Ectodermal cell (in vitro differentiated cells): ENCODE results near the gene PLEKHM3.

Source experiments
- H3K27ac ChIP-seq: 2 replicates; pipeline ENCODE4 v1.7.0; 2013; ENCODE audit warnings: mild to moderate bottlenecking, low read depth, low read length; ENCODE audit not compliant: insufficient read depth, poor library complexity, severe bottlenecking
- H3K27me3 ChIP-seq: 2 replicates; pipeline ENCODE4 v1.7.0; 2013; ENCODE audit warnings: mild to moderate bottlenecking, low read length; ENCODE audit not compliant: insufficient read depth, control insufficient read depth, poor library complexity, severe bottlenecking
- H3K36me3 ChIP-seq: one replicate; pipeline ENCODE4 v1.7.0; 2013; ENCODE audit warnings: low read length; ENCODE audit not compliant: control insufficient read depth, insufficient read depth
- H3K4me1 ChIP-seq: one replicate; pipeline ENCODE4 v1.7.0; 2013; ENCODE audit warnings: low read length; ENCODE audit not compliant: control insufficient read depth, insufficient read depth
- H3K4me3 ChIP-seq: 2 replicates; pipeline ENCODE4 v1.7.0; 2013; ENCODE audit warnings: low read depth, low read length, control low read depth; ENCODE audit not compliant: insufficient read depth
- H3K9me3 ChIP-seq: 2 replicates; pipeline ENCODE4 v1.7.0; 2013; ENCODE audit warnings: mild to moderate bottlenecking, low read length, moderate library complexity; ENCODE audit not compliant: control insufficient read depth
- WGBS, 2 experiments: methylation state at CpG; one replicate each; pipeline ENCODE4 v1.1.7; 2013; ENCODE audit warnings: missing lambda C conversion rate in 2 of 2; 5-methylcytosine and 5-hydroxymethylcytosine counted together

PLEKHM3 gene

DNA sequence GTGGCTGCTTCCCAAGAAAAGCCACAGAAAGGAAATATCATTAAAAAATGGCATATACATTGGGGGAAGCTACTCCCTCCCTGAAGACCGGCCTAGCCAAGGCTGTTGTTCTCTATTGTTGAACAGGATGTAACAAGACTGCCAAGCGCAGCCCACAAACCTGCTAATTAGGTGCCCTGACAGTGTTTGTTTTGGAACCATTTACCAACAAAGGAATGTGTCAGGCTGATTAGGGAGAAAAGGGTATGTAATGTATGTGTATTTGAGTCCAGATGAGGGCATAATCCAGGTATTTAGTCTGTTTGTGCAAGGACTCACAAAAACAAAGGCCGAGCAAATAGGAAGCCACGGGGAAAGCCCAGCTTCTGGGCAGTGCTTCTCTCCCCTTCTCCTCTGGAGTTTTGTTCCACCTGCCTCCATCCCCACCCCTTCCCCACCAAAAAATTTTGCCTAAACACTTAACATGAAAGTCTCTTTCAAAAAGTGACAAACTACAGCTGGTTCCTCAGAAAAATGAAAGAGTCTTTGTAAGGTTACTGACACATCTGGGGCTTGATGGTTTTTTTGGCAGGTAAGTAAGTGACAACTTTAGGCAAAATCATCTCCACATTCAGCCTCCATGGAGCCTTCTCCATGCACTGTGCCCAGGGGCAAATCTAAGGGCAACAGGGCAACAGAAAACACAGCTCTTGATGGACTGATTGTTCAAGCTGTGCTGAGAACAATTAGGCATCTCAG is 177.4 kb downstream of the PLEKHM3 start:
- Histone ChIP-seq H3K27me3 (no peaks in the 10 kb centered on the region), H3K4me1 (peaks cover 16% of the 10 kb centered on the region), H3K9me3 (no peaks in the 10 kb centered on the region), H3K36me3 (no peaks in the 10 kb centered on the region), H3K27ac (no peak overlapping the region), H3K4me3 (no peak overlapping the region)
- WGBS, 2 experiments: 71 to 72% methylated on average over 4 of the region's 4 CpGs

- no peak overlapping the region for H3K27ac ChIP-seq
- H3K27me3 ChIP-seq: no peaks in the 10 kb centered on the region
- WGBS, 2 experiments: 80 to 85% methylated on average over 3 of the region's 3 CpGs
- peaks cover 16% of the 10 kb centered on the region for H3K4me1 ChIP-seq
- H3K36me3 ChIP-seq: no peaks in the 10 kb centered on the region
- no peak overlapping the region for H3K4me3 ChIP-seq
- no peaks in the 10 kb centered on the region for H3K9me3 ChIP-seq
These were observed 178.1 kb downstream of the PLEKHM3 start for GRCh38 chr2:207847098-207847806.

DNA sequence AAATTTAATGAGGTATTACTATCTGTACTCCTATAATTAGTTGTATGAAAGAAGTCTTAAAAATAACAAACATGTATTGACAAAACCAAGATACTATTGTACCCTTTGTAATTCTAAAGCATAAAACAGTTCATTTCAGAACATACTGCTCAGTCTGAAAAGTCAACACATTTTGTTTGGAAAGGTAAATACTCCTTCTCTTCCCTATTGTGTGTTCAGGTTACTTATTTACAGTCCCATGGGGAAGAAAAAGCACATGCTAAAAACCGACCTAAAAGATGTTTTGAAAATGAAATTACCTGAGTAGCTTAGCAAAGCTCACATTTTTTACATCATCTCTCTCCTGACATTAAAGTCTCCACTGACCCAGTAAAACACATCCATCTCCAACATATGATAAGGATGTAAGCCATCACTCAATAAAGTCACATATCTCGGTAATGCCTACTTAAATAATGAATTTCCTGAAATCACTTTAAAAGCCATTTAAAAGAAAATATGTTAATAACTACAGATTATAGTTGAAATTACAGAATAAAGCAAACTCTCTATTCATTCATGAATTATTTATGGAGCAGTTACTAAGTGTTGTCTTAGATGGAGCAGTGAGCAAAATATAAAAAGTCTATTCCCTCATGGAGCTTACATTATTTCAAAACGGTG is 180.0 kb downstream of the PLEKHM3 start:
- Histone ChIP-seq H3K9me3 (no peaks in the 10 kb centered on the region), H3K4me3 (no peak overlapping the region), H3K36me3 (no peaks in the 10 kb centered on the region), H3K4me1 (peaks cover 16% of the 10 kb centered on the region), H3K27ac (no peak overlapping the region), H3K27me3 (no peaks in the 10 kb centered on the region)
- 89 to 94% methylated on average over 2 to 3 of the region's 3 CpGs for WGBS, 2 experiments

DNA sequence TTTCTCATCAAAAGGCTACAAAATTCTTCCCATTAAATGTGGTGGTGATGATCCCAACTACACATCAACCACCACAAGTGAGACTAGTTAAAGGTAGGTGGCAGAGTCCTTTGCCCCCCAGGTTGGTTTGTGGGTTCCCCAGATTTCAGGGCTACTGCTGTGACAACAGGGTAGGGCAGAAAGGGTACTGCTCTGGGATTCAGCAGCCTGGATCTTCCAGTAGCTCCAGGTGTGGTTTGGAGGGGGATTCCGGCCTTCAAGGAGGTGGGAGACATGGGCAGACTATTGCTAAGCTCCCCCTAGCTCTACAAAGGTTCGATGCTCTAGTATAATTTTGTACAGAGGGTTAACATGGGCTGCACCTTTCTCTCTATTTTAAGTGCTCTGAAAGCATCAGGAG is 180.7 kb downstream of the PLEKHM3 start:
- Histone ChIP-seq H3K36me3 (no peaks in the 10 kb centered on the region), H3K27ac (no peak overlapping the region), H3K27me3 (no peaks in the 10 kb centered on the region), H3K4me1 (peaks cover 16% of the 10 kb centered on the region), H3K4me3 (no peak overlapping the region), H3K9me3 (no peaks in the 10 kb centered on the region)
- 76 to 81% methylated on average over 2 of the region's 2 CpGs for WGBS, 2 experiments

DNA sequence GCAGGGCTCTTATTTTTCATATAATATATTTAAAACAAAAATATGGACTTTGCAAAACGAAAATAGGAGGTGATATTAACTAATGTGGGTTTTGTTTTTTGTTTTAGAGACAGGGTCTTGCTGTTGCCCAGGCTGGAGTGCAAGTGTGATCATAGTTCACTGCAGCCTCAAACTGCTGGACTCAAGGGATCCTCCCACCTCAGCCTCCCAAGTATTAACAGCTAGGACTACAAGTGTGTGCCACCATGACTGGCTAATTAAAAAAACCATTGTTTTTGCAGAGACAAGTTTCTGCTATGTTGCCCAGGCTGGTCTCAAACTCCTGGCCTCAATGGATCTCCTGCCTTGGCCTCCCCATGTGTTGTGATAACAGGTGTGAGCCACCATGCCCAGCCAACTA is 185.2 kb downstream of the PLEKHM3 start:
- 100% methylated on average over 1 of the region's 1 CpG for WGBS, 2 experiments
- peaks cover 8% of the 10 kb centered on the region for H3K4me1 ChIP-seq
- H3K9me3 ChIP-seq: no peaks in the 10 kb centered on the region
- H3K27ac ChIP-seq: no peak overlapping the region
- no peaks in the 10 kb centered on the region for H3K27me3 ChIP-seq
- no peak overlapping the region for H3K4me3 ChIP-seq
- no peaks in the 10 kb centered on the region for H3K36me3 ChIP-seq

GRCh38 chr2:207839575-207839974 is 185.8 kb downstream of the PLEKHM3 start:
- Histone ChIP-seq H3K27ac (no peak overlapping the region), H3K27me3 (no peaks in the 10 kb centered on the region), H3K36me3 (no peaks in the 10 kb centered on the region), H3K4me1 (peaks cover 8% of the 10 kb centered on the region), H3K4me3 (no peak overlapping the region), H3K9me3 (no peaks in the 10 kb centered on the region)
- WGBS, 2 experiments: 93 to 98% methylated on average over 3 of the region's 3 CpGs

DNA sequence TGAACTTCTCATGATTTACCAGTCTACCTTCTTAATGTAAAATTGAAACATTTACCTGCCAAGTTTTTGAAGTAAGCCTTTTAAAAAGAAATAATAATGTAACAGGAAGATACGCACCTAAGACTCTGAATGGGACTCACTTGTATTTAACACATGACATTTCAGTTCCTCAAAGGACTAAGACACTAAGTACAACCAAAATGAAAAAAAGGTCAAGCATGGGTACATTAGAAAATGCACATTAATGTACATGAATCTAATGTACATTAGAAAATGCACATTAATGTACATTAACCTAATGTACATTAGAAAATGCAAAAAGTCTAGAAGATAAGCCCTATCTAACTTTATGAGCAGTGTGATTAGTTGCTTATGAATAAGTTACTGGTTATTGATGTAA is 186.3 kb downstream of the PLEKHM3 start:
- Histone ChIP-seq H3K36me3 (no peaks in the 10 kb centered on the region), H3K27ac (no peak overlapping the region)
- 100% methylated on average over 1 of the region's 1 CpG for WGBS, 2 experiments

GRCh38 chr2:207836521-207837133 is 188.7 kb downstream of the PLEKHM3 start:
- no peaks in the 10 kb centered on the region for H3K27me3 ChIP-seq
- no peak overlapping the region for H3K4me3 ChIP-seq
- H3K27ac ChIP-seq: peak overlapping the region; percentile 19
- 78 to 80% methylated on average over 7 of the region's 7 CpGs for WGBS, 2 experiments
- H3K9me3 ChIP-seq: no peaks in the 10 kb centered on the region
- H3K4me1 ChIP-seq: peaks cover 8% of the 10 kb centered on the region
- no peaks in the 10 kb centered on the region for H3K36me3 ChIP-seq

More for the DNA sequence above, 186.3 kb downstream of the PLEKHM3 start:
- Histone ChIP-seq H3K4me1 (peaks cover 8% of the 10 kb centered on the region), H3K9me3 (no peaks in the 10 kb centered on the region), H3K27me3 (no peaks in the 10 kb centered on the region), H3K4me3 (no peak overlapping the region)

DNA sequence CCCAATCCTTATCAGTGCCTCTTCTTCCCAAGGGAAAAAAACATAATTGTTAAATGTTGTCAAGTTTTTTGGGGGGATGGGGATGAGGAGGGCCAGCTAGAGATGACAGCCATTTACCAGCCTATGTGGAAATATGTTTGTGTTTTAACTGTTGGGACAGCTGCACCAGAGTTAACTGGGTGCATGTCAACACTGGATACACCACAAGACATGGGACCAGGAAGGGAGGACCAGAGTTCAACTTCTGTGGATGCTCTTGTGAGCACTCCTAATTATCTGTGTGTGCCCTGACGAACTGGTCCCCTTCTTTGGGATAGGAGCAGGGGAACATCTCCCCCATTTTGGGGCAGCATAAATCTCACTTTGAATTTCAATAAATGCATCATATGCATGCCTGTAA is 189.5 kb downstream of the PLEKHM3 start:
- H3K36me3 ChIP-seq: no peaks in the 10 kb centered on the region
- H3K4me3 ChIP-seq: no peak overlapping the region
- no peaks in the 10 kb centered on the region for H3K9me3 ChIP-seq
- peaks cover 8% of the 10 kb centered on the region for H3K4me1 ChIP-seq
- WGBS, 2 experiments: 91 to 93% methylated on average over 1 of the region's 1 CpG
- no peaks in the 10 kb centered on the region for H3K27me3 ChIP-seq
- no peak overlapping the region for H3K27ac ChIP-seq

DNA sequence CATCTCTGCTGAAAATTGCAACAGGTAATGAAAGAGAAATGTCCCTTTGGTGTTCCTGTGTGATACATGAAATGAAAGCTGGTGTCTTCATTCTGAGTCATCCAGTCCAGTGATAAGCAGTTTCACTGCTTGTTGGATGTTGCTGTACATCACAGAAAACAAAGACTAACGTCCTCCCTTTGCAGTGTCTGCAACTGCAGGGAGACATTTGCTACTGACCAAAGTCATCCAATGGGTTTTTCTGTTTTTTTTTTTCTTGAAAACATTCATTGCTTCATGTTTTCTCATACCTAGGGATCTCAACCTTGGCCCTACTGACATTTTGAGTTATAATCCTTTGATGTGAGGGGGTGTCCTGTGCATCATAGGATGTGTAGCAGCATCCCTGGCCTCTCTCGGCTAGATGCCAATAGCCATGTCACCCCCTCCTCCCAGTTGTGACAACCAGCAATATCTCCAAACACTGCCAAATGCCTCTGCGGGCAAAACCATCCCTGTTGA is 192.0 kb downstream of the PLEKHM3 start:
- Histone ChIP-seq H3K4me3 (no peak overlapping the region), H3K27me3 (no peaks in the 10 kb centered on the region), H3K4me1 (peaks cover 8% of the 10 kb centered on the region), H3K36me3 (no peaks in the 10 kb centered on the region), H3K27ac (no peak overlapping the region), H3K9me3 (no peaks in the 10 kb centered on the region)
- 83 to 89% methylated on average over 3 of the region's 3 CpGs for WGBS, 2 experiments
